H1 (cell line): ENCODE measurements around the gene PDE4D. TPM values are rescaled to one million over a fixed set of nuclear protein-coding genes. Genes with fewer than 3 reads are reported as not detected.

Experiments
- CTCF ChIA-PET: fragments of 300-600 bp; sonication (Branson Sonifier 250); formaldehyde crosslinking; loops from one replicate; lab custom pipeline; 2021; ENCODE audit not compliant: partially characterized antibody; lab: Charles Lee
- POLR2A ChIA-PET: fragments of 300-600 bp; sonication (Branson Sonifier 250); formaldehyde crosslinking; loops from one replicate; lab custom pipeline; 2021; ENCODE audit warnings: inconsistent platforms; ENCODE audit not compliant: partially characterized antibody; lab: Charles Lee
- DNase-seq, 2 experiments: peaks; one replicate each; pipeline versions ENCODE4 v3.0.0 to v3.0.0-alpha.2; 2010 to 2022; ENCODE audit warnings: low spot score in 2 of 2, low read depth in 1 of 2, mixed read lengths in 1 of 2
- FAIRE-seq: peaks from 2 replicates; lab custom pipeline; 2011; peaks lifted over from hg19 to GRCh38; lab: Jason Lieb, UNC
- H2AFZ ChIP-seq: 2 replicates; pipeline ENCODE4 v1.8.1; 2012; ENCODE audit warnings: low read length, inconsistent platforms
- H2AK5ac ChIP-seq: 2 replicates; pipeline ENCODE4 v1.6.1; 2013; ENCODE audit warnings: low read depth, low read length
- H2BK120ac ChIP-seq: replicated peaks from 2 replicates; pipeline ENCODE3; 2013; ENCODE audit warnings: low read depth, low read length, inconsistent platforms
- H2BK12ac ChIP-seq: 2 replicates; pipeline ENCODE4 v1.6.1; 2013; ENCODE audit warnings: low read depth, low read length
- H2BK15ac ChIP-seq: 2 replicates; pipeline ENCODE4 v1.6.1; 2013; ENCODE audit warnings: low read length
- H2BK20ac ChIP-seq: 2 replicates; pipeline ENCODE4 v1.6.1; 2013; ENCODE audit warnings: low read length
- H2BK5ac ChIP-seq: 2 replicates; pipeline ENCODE4 v1.6.1; 2013; ENCODE audit warnings: low read depth, low read length
- H3K14ac ChIP-seq: 2 replicates; pipeline ENCODE4 v1.6.1; 2013; ENCODE audit warnings: inconsistent platforms; ENCODE audit not compliant: insufficient read length
- H3K18ac ChIP-seq: 2 replicates; pipeline ENCODE4 v1.6.1; 2013; ENCODE audit warnings: low read length; ENCODE audit errors: extremely low read depth
- H3K23ac ChIP-seq: 2 replicates; pipeline ENCODE4 v1.6.1; 2013; ENCODE audit warnings: inconsistent platforms; ENCODE audit not compliant: insufficient read length
- H3K23me2 ChIP-seq: 2 replicates; pipeline ENCODE4 v1.6.1; 2013; ENCODE audit warnings: low read depth, low read length
- H3K27ac ChIP-seq: 2 replicates; pipeline ENCODE4 v1.6.1; 2011; ENCODE audit warnings: low read depth, low read length, inconsistent platforms
- H3K27me3 ChIP-seq, 4 experiments: replicated peaks in 1 of 4; 1 replicate in 1 of 4; 2 replicates in 3 of 4; pipeline versions ENCODE4 v1.6.1 to v1.8.1; 2011 to 2013; ENCODE audit warnings: low read length in 3 of 4, mild to moderate bottlenecking in 3 of 4, inconsistent platforms in 2 of 4, mixed read lengths in 2 of 4, moderate library complexity in 1 of 4; ENCODE audit not compliant: control insufficient read depth in 3 of 4, insufficient read depth in 3 of 4; ENCODE audit errors: extremely low read depth in 1 of 4
- H3K36me3 ChIP-seq, 4 experiments: 2 replicates each; pipeline versions ENCODE4 v1.6.1 to v1.8.1; 2011 to 2013; ENCODE audit warnings: mild to moderate bottlenecking in 4 of 4, low read length in 3 of 4, moderate library complexity in 2 of 4, control low read depth in 1 of 4, inconsistent platforms in 1 of 4; ENCODE audit not compliant: insufficient read depth in 4 of 4, control insufficient read depth in 2 of 4
- H3K4ac ChIP-seq: replicated peaks from 2 replicates; pipeline ENCODE3; 2013; ENCODE audit warnings: low read length, low read depth, mixed read lengths, inconsistent platforms; ENCODE audit not compliant: insufficient read length
- H3K4me1 ChIP-seq, 4 experiments: replicated peaks in 1 of 4; 1 replicate in 1 of 4; 2 replicates in 3 of 4; pipeline versions ENCODE4 v1.6.1 to v1.8.1; 2011 to 2013; ENCODE audit warnings: low read length in 3 of 4, inconsistent platforms in 2 of 4, mixed read lengths in 1 of 4; ENCODE audit not compliant: insufficient read depth in 4 of 4, control insufficient read depth in 3 of 4
- H3K4me2 ChIP-seq, 2 experiments: 2 replicates each; pipeline versions ENCODE4 v1.6.1 to v1.8.1; 2011 to 2013; ENCODE audit warnings: low read depth in 2 of 2, low read length in 2 of 2, control low read depth in 1 of 2, inconsistent platforms in 1 of 2, mild to moderate bottlenecking in 1 of 2; ENCODE audit not compliant: insufficient read depth in 1 of 2
- H3K4me3 ChIP-seq, 4 experiments: fragments of 200-600, 300-600 bp in 1 of 4; sonication (generic), shearing (Covaris generic), sonication (Bioruptor Twin) in 1 of 4; 2 replicates each; pipeline versions ENCODE4 v1.5.1 to v1.8.1; 2011 to 2016; ENCODE audit warnings: low read length in 4 of 4, low read depth in 3 of 4, control low read depth in 2 of 4, inconsistent platforms in 2 of 4, mild to moderate bottlenecking in 2 of 4, mixed read lengths in 1 of 4, moderate library complexity in 1 of 4; ENCODE audit not compliant: insufficient read depth in 2 of 4; ENCODE audit errors: extremely low read depth in 1 of 4
- H3K56ac ChIP-seq: replicated peaks from 2 replicates; pipeline ENCODE3; 2013; ENCODE audit warnings: low read depth, mild to moderate bottlenecking, mixed read lengths, low read length, inconsistent platforms; ENCODE audit not compliant: insufficient read length
- H3K79me1 ChIP-seq: 2 replicates; pipeline ENCODE4 v1.6.1; 2013; ENCODE audit warnings: low read depth, low read length, control low read depth
- H3K79me2 ChIP-seq, 2 experiments: 2 replicates each; pipeline versions ENCODE4 v1.6.1 to v1.8.1; 2012 to 2013; ENCODE audit warnings: low read length in 2 of 2, mild to moderate bottlenecking in 2 of 2, inconsistent platforms in 1 of 2; ENCODE audit not compliant: insufficient read depth in 2 of 2, control insufficient read depth in 1 of 2
- H3K9ac ChIP-seq, 4 experiments: replicated peaks in 1 of 4; 1 replicate in 1 of 4; 2 replicates in 3 of 4; pipeline versions ENCODE4 v1.6.1 to v1.8.1; 2011 to 2013; ENCODE audit warnings: low read depth in 3 of 4, low read length in 3 of 4, control low read depth in 2 of 4, mild to moderate bottlenecking in 2 of 4, moderate library complexity in 2 of 4, inconsistent platforms in 1 of 4; ENCODE audit errors: extremely low read depth in 1 of 4
- H3K9me3 ChIP-seq, 2 experiments: 2 replicates each; pipeline versions ENCODE4 v1.6.1 to v1.8.1; 2012 to 2013; ENCODE audit warnings: mild to moderate bottlenecking in 2 of 2, moderate library complexity in 2 of 2, control low read depth in 1 of 2, inconsistent platforms in 1 of 2, low read depth in 1 of 2, low read length in 1 of 2, mixed read lengths in 1 of 2; ENCODE audit not compliant: insufficient read depth in 2 of 2
- H4K20me1 ChIP-seq, 2 experiments: replicated peaks in 1 of 2; 2 replicates each; pipeline versions ENCODE3 to v1.8.1; 2011 to 2013; ENCODE audit warnings: inconsistent platforms in 2 of 2, low read length in 2 of 2, mild to moderate bottlenecking in 1 of 2; ENCODE audit not compliant: insufficient read depth in 2 of 2, control insufficient read depth in 1 of 2
- H4K5ac ChIP-seq: 2 replicates; pipeline ENCODE4 v1.6.1; 2013; ENCODE audit warnings: low read length, low read depth, mixed read lengths, inconsistent platforms; ENCODE audit not compliant: insufficient read length
- H4K8ac ChIP-seq: 2 replicates; pipeline ENCODE4 v1.8.0; 2013; ENCODE audit warnings: mild to moderate bottlenecking, moderate library complexity, low read length, inconsistent platforms; ENCODE audit not compliant: insufficient read depth; ENCODE audit errors: extremely low read depth
- H4K91ac ChIP-seq: replicated peaks from 2 replicates; pipeline ENCODE3; 2013; ENCODE audit warnings: low read length, mixed read lengths, inconsistent platforms; ENCODE audit not compliant: insufficient read length
- BRCA1 ChIP-seq: IDR thresholded peaks from 2 replicates; pipeline ENCODE4 v1.6.1; 2012; ENCODE audit warnings: low read depth, low read length, improper control_type of control experiment
- CHD1 ChIP-seq: IDR thresholded peaks from 2 replicates; pipeline ENCODE4 v1.6.1; 2012; ENCODE audit warnings: low read depth, low read length, improper control_type of control experiment
- CTBP2 ChIP-seq: IDR thresholded peaks from 2 replicates; pipeline ENCODE4 v1.7.0; 2011; ENCODE audit warnings: borderline replicate concordance, mild to moderate bottlenecking, moderate library complexity, mixed read lengths, low read length; ENCODE audit not compliant: insufficient read depth, insufficient read length
- EGR1 ChIP-seq: IDR thresholded peaks from 2 replicates; pipeline ENCODE4 v1.6.1; 2011; ENCODE audit warnings: low read depth, low read length, borderline replicate concordance
- HDAC2 ChIP-seq, 2 experiments: fragments of 300-600 bp in 1 of 2; sonication (generic) in 1 of 2; IDR thresholded peaks; 2 replicates each; pipeline ENCODE4 v1.6.1; 2011 to 2012; ENCODE audit warnings: low read depth in 2 of 2, low read length in 2 of 2, mild to moderate bottlenecking in 2 of 2, moderate library complexity in 2 of 2, borderline replicate concordance in 1 of 2, inconsistent platforms in 1 of 2
- KDM4A ChIP-seq: IDR thresholded peaks from one replicate; pipeline ENCODE4 v1.7.1; 2012; ENCODE audit warnings: low read depth, mild to moderate bottlenecking, moderate library complexity, low read length, inconsistent platforms; ENCODE audit not compliant: severe bottlenecking
- MAFK ChIP-seq: IDR thresholded peaks from 2 replicates; pipeline ENCODE4 v1.6.1; 2012; ENCODE audit warnings: low read depth, mild to moderate bottlenecking, improper control_type of control experiment, low read length
- NANOG ChIP-seq: IDR thresholded peaks from 2 replicates; pipeline ENCODE4 v1.6.1; 2011; ENCODE audit warnings: low read length, low read depth, mild to moderate bottlenecking, inconsistent platforms; ENCODE audit not compliant: insufficient read depth, poor library complexity, severe bottlenecking
- PHF8 ChIP-seq: fragments of 200-600 bp; sonication (generic); conservative IDR thresholded peaks from 2 replicates; pipeline ENCODE4 v1.7.1; 2012; ENCODE audit warnings: low read depth, mild to moderate bottlenecking, inconsistent platforms, low read length, moderate library complexity
- SIX5 ChIP-seq: IDR thresholded peaks from 2 replicates; pipeline ENCODE4 v1.6.1; 2011; ENCODE audit warnings: mild to moderate bottlenecking, low read depth, low read length
- SP2 ChIP-seq: IDR thresholded peaks from 2 replicates; pipeline ENCODE4 v1.6.1; 2012; ENCODE audit warnings: mild to moderate bottlenecking, low read length, inconsistent platforms
- TAF7 ChIP-seq: optimal IDR thresholded peaks from 2 replicates; pipeline ENCODE3; 2011; ENCODE audit warnings: low read depth, mild to moderate bottlenecking, inconsistent platforms, low read length, moderate library complexity, borderline replicate concordance
- TEAD4 ChIP-seq: IDR thresholded peaks from 2 replicates; pipeline ENCODE4 v1.6.1; 2012; ENCODE audit warnings: low read depth, low read length, inconsistent platforms, mixed read lengths
- WGBS, 2 experiments: shearing (Covaris generic) in 1 of 2; methylation state at CpG; one replicate each; pipeline versions ENCODE4 v1.1.6 to v1.1.7; 2013 to 2015; ENCODE audit warnings: low lambda C conversion rate in 2 of 2, mixed read lengths in 2 of 2, inconsistent platforms in 1 of 2, low coverage in 1 of 2, missing lambda C conversion rate in 1 of 2; ENCODE audit not compliant: insufficient replicate concordance in 2 of 2, insufficient coverage in 1 of 2, insufficient read length in 1 of 2; ENCODE audit errors: extremely low coverage in 1 of 2, missing lambda C conversion rate in 1 of 2; 5-methylcytosine and 5-hydroxymethylcytosine counted together
- polyA plus RNA-seq, 7 experiments: library from polyadenylated mRNA; depleted of rRNA in 3 of 7; stranded (reverse) in 5 of 7; unstranded in 2 of 7; fragments of >200 nt in 5 of 7; fragments of 200-250 nt in 2 of 7; gene quantifications; 1 replicate in 5 of 7; 2 replicates in 1 of 7; 4 replicates in 1 of 7; pipeline versions ENCODE4 v1.2.1 to v1.2.3, GENCODE V29; 2011 to 2013; ENCODE audit warnings: missing spikeins in 2 of 7, mixed read lengths in 2 of 7
- total RNA-seq: library from RNA; stranded (reverse); fragmentation: NEBNext Ultra II Directional; extraction: Animal tissue kit (Norgen Biotek cat#: 25700); gene quantifications from 2 replicates; pipeline ENCODE4 v1.2.1, GENCODE V29; 2021
- TF ChIP-seq, protein P1 (sequence below): IDR thresholded peaks from 2 replicates; pipeline ENCODE4 v1.6.1; 2012; ENCODE audit warnings: inconsistent platforms

Gene PDE4D
- total and polyA plus RNA-seq, 2 of the 8 experiments (the other 6 are each of a cell fraction or from before 2014, with no cell fraction given): 2.3 to 3.7 TPM

DNA sequence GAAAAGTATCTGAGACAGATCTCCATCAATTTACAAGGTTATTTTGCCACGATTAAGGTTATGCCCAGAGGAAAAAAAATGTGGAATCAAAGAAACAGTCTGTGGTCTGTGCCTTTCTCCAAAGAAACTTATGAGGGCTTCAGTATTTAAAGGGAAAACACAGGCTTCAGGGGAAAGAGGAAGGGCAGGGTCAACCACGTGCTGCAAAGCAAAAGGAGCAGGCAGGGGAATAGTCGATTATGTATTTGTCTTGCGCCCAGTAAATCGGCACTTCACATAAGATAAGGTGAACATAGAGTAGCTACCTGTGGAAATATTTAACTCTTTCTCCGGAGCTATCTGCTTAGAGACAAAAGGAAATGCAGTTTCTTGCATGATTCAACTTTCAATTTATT, 967.0 kb downstream of the PDE4D start:
- H3K27me3 ChIP-seq: peaks cover 0 to 8% (median 2%) of the 10 kb centered on the region in 4 experiments; a peak in 2 of 7 replicates
- no peak overlapping the region for H4K8ac ChIP-seq
- H3K4ac ChIP-seq: no peak overlapping the region
- no peaks in the 10 kb centered on the region for H3K36me3 ChIP-seq
- H3K27ac ChIP-seq: no peak overlapping the region
- H4K91ac ChIP-seq: no peak overlapping the region
- no peaks in the 10 kb centered on the region for H3K9me3 ChIP-seq
- POLR2A ChIA-PET: no interaction called here
- no peak overlapping the region for H3K18ac ChIP-seq
- no peak for FAIRE-seq
- H2BK12ac ChIP-seq: no peak overlapping the region
- H4K20me1 ChIP-seq: no peaks in the 10 kb centered on the region
- no peak overlapping the region for H3K14ac ChIP-seq
- no peaks in the 10 kb centered on the region for H3K79me2 ChIP-seq
- H3K4me1 ChIP-seq: peaks cover 3 to 18% (median 12%) of the 10 kb centered on the region in 4 experiments
- H3K4me2 ChIP-seq: 0 out of 4 replicates have a peak overlapping the region, but pooled peaks of 1 of the 2 experiments have one; percentile 48
- H4K5ac ChIP-seq: no peak overlapping the region
- H2AK5ac ChIP-seq: no peak overlapping the region
- H3K56ac ChIP-seq: no peak overlapping the region
- H2AFZ ChIP-seq: no peak overlapping the region
- H2BK5ac ChIP-seq: no peak overlapping the region
- WGBS, 2 experiments: 77% methylated on average over 6 of the region's 6 CpGs; no CpG with 5 or more reads in 1 of the 2 experiments
- no peak overlapping the region for H3K9ac ChIP-seq
- no peaks in the 10 kb centered on the region for H3K79me1 ChIP-seq
- no peaks in the 10 kb centered on the region for H3K23me2 ChIP-seq
- no peak overlapping the region for H2BK15ac ChIP-seq
- CTCF ChIA-PET: interaction anchor here (0.9 to 2.0 kb wide), 3 partner anchors 33 to 40 kb away, joined by 3 to 5 read pairs (median 4); no protein-coding TSS in a partner anchor
- H3K23ac ChIP-seq: no peak overlapping the region
- no peak for DNase-seq
- H3K4me3 ChIP-seq: no peak overlapping the region
- H2BK20ac ChIP-seq: no peak overlapping the region
- no peak overlapping the region for H2BK120ac ChIP-seq
- TF ChIP-seq MAFK (no peak), TAF7 (no peak), TEAD4 (no peak), EGR1 (no peak), KDM4A (no peak), HDAC2 (IDR thresholded peaks at IDR 0.05; ENCODE audit: borderline replicate concordance in 1 of 2, low read depth in 2 of 2, low read length in 2 of 2) (no peak), SIX5 (no peak), CTBP2 (no peak), NANOG (no peak), SP2 (no peak), BRCA1 (no peak), CHD1 (no peak), PHF8 (no peak)
- TF ChIP-seq, protein P1, sequence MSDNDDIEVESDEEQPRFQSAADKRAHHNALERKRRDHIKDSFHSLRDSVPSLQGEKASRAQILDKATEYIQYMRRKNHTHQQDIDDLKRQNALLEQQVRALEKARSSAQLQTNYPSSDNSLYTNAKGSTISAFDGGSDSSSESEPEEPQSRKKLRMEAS: no peak
